GM12872 (cell line): ENCODE measurements around the gene RPS6KC1.

Experiments
- CTCF ChIP-seq: IDR thresholded peaks from 3 replicates; pipeline ENCODE4 v1.5.1; 2011; ENCODE audit warnings: low read depth, mild to moderate bottlenecking, low read length, moderate library complexity; ENCODE audit not compliant: insufficient read depth

RPS6KC1 gene

GRCh38 chr1:213131851-213132655 lies 81.0 kb downstream of the RPS6KC1 start:
- no peak for TF ChIP-seq CTCF

DNA sequence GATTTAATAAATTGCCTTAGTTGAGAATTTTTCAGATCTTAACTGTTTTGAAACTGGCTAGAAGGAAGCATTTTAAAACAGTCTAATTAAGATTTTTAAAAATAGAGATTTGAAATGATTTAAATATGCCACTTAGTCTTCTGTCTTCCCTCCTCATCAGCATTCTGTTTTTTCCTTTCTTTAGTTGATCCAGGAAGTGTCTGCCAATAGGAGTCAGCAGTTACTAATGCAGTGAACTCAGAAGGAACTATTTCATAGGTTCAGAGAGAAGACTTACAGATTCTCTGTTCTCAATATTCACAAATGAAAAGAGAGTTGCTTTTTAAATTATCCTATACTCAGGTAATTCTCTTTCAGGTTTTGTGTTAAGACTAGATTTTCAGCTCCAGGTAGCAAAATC lies 84.5 kb downstream of the RPS6KC1 start:
- TF ChIP-seq CTCF, result no peak

GRCh38 chr1:213136190-213136917 lies 85.3 kb downstream of the RPS6KC1 start:
- no peak for TF ChIP-seq CTCF

DNA sequence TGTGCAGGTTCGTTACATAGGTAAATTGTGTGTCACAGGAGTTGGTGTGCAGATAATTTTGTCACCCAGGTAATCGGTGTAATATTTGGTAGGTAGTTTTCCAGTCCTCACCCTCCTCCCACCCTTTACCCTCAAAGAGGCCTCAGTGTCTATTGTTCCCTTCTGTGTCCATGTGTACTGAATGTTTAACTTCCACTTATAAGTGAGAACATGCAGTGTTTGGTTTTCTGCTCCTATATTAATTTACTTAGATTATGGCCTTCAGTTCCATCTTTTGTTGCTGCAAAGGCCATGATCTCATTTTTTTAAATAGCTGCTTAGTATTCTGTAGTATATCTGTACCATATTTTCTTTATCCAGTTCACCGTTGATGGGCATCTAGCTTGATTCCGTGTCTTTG lies 87.3 kb downstream of the RPS6KC1 start:
- no peak for TF ChIP-seq CTCF

DNA sequence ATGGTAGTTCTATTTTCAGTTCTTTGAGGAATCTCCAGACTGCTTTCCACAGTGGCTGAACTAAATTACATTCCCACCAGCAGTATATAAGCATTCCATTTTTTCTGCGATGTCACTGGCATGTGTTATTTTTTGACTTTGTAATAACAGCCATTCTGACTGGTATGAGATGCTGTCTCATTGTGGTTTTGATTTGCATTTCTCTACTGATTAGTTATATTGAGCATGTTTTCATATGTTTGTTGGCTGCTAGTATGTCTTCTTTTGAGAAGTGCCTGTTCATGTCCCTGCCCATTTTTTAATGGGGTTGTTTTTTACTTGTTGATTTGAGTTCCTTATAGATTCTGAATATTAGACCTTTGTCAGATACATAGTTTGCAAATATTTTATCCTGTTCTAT lies 87.9 kb downstream of the RPS6KC1 start:
- no peak for TF ChIP-seq CTCF

DNA sequence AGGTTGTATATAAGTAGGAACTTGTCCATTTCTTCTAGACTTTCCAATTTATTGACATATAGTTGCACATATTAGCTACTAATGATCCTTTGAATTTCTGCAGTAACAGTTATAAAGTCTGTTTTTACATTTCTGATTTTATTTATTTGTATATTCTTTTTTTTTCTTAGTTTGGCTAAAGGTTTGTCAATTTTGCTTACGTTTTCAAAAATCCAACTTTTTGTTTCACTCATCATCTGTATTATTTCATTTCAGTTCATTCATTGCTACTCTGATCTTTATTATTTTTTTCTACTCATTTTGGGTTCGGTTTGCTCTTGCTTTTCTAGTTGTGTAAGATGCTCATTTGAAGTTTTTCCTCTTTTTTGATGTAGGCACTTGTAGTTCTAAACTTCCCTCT lies 97.9 kb downstream of the RPS6KC1 start:
- TF ChIP-seq CTCF, result no peak

GRCh38 chr1:213154056-213154685 lies 103.1 kb downstream of the RPS6KC1 start:
- no peak for TF ChIP-seq CTCF
